ENCODE data around the gene FOXP1. TPM values are rescaled to one million over a fixed set of nuclear protein-coding genes. Genes with fewer than 3 reads are reported as not detected.
A peak's percentile ranks its signal among the peaks of the same experiment; 100 is the strongest.

FOXP1 gene
- total RNA-seq, 1 donor from 2014 or later, result 195 TPM

DNA sequence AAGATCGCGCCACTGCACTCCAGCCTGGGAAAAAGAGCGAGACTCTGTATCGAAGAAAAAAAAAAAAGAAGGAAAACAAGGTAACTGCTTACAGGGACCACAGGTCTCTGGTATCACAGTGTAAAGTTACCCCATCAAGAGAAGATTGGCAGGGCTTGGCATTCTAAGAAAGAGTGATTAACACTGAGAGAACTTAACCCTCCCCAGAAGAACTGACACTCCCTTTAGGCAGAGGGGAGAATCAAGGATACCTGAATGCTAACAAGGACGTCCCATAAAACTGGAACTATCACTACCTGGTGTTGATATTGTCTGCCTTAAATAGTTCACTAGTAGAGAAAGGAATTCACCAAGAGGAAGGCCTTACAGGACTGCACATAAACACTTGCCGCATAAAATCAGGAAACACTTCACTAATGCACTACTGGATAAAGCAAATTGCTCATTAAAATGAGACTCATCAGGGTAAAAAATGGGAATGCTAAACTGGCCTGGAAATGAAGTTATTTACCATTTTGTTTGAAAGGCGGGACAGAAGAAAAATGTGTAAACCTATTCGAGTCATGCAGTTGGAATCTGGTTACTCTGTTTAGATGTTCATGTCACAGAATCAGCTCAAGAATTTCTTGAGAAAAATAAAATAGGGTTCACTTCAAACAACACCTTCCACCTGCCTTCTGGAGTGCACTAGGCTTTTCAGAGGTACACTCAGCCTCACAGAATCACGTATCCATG is 121.6 kb downstream of the FOXP1 start:
- H3K36me3 Mint-ChIP-seq (ENCODE audit: unreplicated experiment), result peaks cover 12% of the 10 kb centered on the region
- no peak overlapping the region for H3K4me3 Mint-ChIP-seq (ENCODE audit: unreplicated experiment)
- peaks cover 39% of the 10 kb centered on the region for H3K4me1 Mint-ChIP-seq (ENCODE audit: unreplicated experiment)
- TF ChIP-seq, protein P1, sequence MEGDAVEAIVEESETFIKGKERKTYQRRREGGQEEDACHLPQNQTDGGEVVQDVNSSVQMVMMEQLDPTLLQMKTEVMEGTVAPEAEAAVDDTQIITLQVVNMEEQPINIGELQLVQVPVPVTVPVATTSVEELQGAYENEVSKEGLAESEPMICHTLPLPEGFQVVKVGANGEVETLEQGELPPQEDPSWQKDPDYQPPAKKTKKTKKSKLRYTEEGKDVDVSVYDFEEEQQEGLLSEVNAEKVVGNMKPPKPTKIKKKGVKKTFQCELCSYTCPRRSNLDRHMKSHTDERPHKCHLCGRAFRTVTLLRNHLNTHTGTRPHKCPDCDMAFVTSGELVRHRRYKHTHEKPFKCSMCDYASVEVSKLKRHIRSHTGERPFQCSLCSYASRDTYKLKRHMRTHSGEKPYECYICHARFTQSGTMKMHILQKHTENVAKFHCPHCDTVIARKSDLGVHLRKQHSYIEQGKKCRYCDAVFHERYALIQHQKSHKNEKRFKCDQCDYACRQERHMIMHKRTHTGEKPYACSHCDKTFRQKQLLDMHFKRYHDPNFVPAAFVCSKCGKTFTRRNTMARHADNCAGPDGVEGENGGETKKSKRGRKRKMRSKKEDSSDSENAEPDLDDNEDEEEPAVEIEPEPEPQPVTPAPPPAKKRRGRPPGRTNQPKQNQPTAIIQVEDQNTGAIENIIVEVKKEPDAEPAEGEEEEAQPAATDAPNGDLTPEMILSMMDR (IDR thresholded peaks at IDR 0.05), result no peak
- no peaks in the 10 kb centered on the region for H3K9me3 Mint-ChIP-seq (ENCODE audit: unreplicated experiment)
- H3K27ac Mint-ChIP-seq (ENCODE audit: unreplicated experiment), result peak overlapping the region; percentile 55
- DNase-seq (ENCODE audit: extremely low spot score, unreplicated experiment), result no peak
- no peaks in the 10 kb centered on the region for H3K27me3 Mint-ChIP-seq (ENCODE audit: unreplicated experiment)

DNA sequence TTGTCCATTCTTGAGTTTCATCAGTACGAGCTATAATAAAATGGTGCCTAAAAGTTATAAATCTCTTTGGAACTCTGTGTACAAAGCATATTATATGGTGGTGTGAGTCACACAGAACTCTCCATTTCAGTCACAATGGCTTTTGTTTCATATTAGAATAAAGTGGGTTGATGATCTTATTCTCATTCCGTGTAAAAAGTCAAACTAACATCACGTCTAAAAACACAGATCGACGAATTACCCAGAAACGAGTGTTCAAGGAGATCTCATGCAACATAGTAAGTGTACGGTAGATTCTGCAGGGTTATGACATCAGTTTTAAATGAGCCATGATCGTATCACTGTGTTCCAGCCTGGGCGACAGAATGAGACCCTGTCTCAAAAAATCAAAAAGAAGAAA is 122.4 kb downstream of the FOXP1 start:
- no peak for DNase-seq (ENCODE audit: extremely low spot score, unreplicated experiment)
- Mint-ChIP-seq H3K27ac (ENCODE audit: unreplicated experiment) (peak overlapping the region; percentile 45), H3K9me3 (ENCODE audit: unreplicated experiment) (no peaks in the 10 kb centered on the region), H3K4me3 (ENCODE audit: unreplicated experiment) (no peak overlapping the region), H3K4me1 (ENCODE audit: unreplicated experiment) (peaks cover 39% of the 10 kb centered on the region), H3K27me3 (ENCODE audit: unreplicated experiment) (no peaks in the 10 kb centered on the region), H3K36me3 (ENCODE audit: unreplicated experiment) (peaks cover 12% of the 10 kb centered on the region)
- TF ChIP-seq, protein P1 (IDR thresholded peaks at IDR 0.05), result no peak

DNA sequence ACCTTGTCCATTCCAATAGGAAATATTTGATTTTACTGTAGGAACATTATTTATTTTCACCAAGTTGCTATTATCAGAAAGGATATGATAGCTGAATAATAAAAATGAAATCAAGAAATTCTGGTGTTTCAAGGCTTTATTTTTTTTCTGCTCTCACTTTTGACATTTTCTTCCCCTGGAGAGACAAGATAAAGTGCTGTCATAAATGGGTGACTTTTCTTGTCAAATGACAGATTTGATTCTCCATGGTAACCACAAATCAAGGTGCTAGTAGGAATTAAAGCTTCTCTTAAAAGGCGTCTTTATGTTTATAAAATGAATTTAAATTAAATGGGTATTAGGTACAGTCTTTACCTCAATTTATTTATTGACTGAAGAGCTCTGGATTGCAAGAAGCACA is 124.6 kb downstream of the FOXP1 start:
- no peak overlapping the region for H3K4me3 Mint-ChIP-seq (ENCODE audit: unreplicated experiment)
- no peaks in the 10 kb centered on the region for H3K27me3 Mint-ChIP-seq (ENCODE audit: unreplicated experiment)
- peaks cover 12% of the 10 kb centered on the region for H3K36me3 Mint-ChIP-seq (ENCODE audit: unreplicated experiment)
- peaks cover 49% of the 10 kb centered on the region for H3K4me1 Mint-ChIP-seq (ENCODE audit: unreplicated experiment)
- no peaks in the 10 kb centered on the region for H3K9me3 Mint-ChIP-seq (ENCODE audit: unreplicated experiment)
- TF ChIP-seq, protein P1 (IDR thresholded peaks at IDR 0.05), result no peak
- H3K27ac Mint-ChIP-seq (ENCODE audit: unreplicated experiment), result no peak overlapping the region
- no peak for DNase-seq (ENCODE audit: extremely low spot score, unreplicated experiment)

- H3K9me3 Mint-ChIP-seq (ENCODE audit: unreplicated experiment), result no peaks in the 10 kb centered on the region
These were observed 126.7 kb downstream of the FOXP1 start for GRCh38 chr3:71456826-71457225.

GRCh38 chr3:71456156-71456555 is 127.4 kb downstream of the FOXP1 start:
- H3K9me3 Mint-ChIP-seq (ENCODE audit: unreplicated experiment), result no peaks in the 10 kb centered on the region
- peaks cover 3% of the 10 kb centered on the region for H3K36me3 Mint-ChIP-seq (ENCODE audit: unreplicated experiment)
- H3K4me1 Mint-ChIP-seq (ENCODE audit: unreplicated experiment), result peaks cover 42% of the 10 kb centered on the region
- no peaks in the 10 kb centered on the region for H3K27me3 Mint-ChIP-seq (ENCODE audit: unreplicated experiment)
- TF ChIP-seq, protein P1 (IDR thresholded peaks at IDR 0.05), result peak; percentile 44
- H3K4me3 Mint-ChIP-seq (ENCODE audit: unreplicated experiment), result peak overlapping the region; percentile 46
- no peak for DNase-seq (ENCODE audit: extremely low spot score, unreplicated experiment)
- H3K27ac Mint-ChIP-seq (ENCODE audit: unreplicated experiment), result peak overlapping the region; percentile 82

More at GRCh38 chr3:71456826-71457225, 126.7 kb downstream of the FOXP1 start:
- Mint-ChIP-seq H3K27ac (ENCODE audit: unreplicated experiment) (peak overlapping the region; percentile 82), H3K4me1 (ENCODE audit: unreplicated experiment) (peaks cover 45% of the 10 kb centered on the region), H3K36me3 (ENCODE audit: unreplicated experiment) (peaks cover 6% of the 10 kb centered on the region), H3K4me3 (ENCODE audit: unreplicated experiment) (no peak overlapping the region), H3K27me3 (ENCODE audit: unreplicated experiment) (no peaks in the 10 kb centered on the region)
- TF ChIP-seq, protein P1 (IDR thresholded peaks at IDR 0.05), result no peak
- no peak for DNase-seq (ENCODE audit: extremely low spot score, unreplicated experiment)
